Breast epithelium (tissue), 3 donors: ENCODE data around the gene ROPN1L.

Experiments
- POLR2A ChIP-seq: fragments of 450-650 bp; IDR thresholded peaks from one replicate; pipeline ENCODE4 v1.6.1; 2016; ENCODE audit warnings: antibody characterized with exemption, mild to moderate bottlenecking, moderate library complexity
- POLR2AphosphoS5 ChIP-seq, 3 donors: sonication (generic); formaldehyde crosslinking; IDR thresholded peaks; one replicate each; pipeline ENCODE4 v1.6.1; 2017; ENCODE audit warnings: antibody characterized with exemption in 3 of 3
- TF ChIP-seq, protein P1 (sequence below), 3 donors: fragments of 450-650 bp; IDR thresholded peaks; one replicate each; pipeline ENCODE4 v1.5.1; 2016 to 2017; ENCODE audit warnings: antibody characterized with exemption in 3 of 3, mild to moderate bottlenecking in 3 of 3, moderate library complexity in 3 of 3

DNA sequence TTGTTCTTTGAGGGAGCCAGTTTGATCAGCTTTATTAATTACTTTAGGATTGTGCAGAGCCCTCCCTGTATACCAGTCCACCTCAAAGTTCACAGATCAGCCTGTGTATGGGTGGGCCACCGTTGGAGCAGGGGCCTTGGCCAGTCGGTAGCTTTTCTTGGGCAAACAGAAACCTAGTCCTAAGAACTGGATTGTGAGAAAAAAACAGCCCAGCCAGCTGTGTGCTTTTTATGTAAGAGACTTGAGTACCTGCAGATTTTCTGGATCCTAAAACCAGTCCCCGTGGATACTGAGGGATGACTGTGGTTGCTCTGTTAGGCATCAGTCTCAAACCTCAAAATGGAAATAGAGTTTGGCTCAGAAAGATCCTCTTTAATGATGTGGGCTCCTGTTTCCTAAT lies 24.8 kb upstream of the ROPN1L start:
- TF ChIP-seq, protein P1, sequence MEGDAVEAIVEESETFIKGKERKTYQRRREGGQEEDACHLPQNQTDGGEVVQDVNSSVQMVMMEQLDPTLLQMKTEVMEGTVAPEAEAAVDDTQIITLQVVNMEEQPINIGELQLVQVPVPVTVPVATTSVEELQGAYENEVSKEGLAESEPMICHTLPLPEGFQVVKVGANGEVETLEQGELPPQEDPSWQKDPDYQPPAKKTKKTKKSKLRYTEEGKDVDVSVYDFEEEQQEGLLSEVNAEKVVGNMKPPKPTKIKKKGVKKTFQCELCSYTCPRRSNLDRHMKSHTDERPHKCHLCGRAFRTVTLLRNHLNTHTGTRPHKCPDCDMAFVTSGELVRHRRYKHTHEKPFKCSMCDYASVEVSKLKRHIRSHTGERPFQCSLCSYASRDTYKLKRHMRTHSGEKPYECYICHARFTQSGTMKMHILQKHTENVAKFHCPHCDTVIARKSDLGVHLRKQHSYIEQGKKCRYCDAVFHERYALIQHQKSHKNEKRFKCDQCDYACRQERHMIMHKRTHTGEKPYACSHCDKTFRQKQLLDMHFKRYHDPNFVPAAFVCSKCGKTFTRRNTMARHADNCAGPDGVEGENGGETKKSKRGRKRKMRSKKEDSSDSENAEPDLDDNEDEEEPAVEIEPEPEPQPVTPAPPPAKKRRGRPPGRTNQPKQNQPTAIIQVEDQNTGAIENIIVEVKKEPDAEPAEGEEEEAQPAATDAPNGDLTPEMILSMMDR (IDR thresholded peaks at IDR 0.05), result no peak
- no peak for TF ChIP-seq POLR2A
- no peak for TF ChIP-seq POLR2AphosphoS5 (IDR thresholded peaks at IDR 0.05)
